Hepatocyte (in vitro differentiated cells): ENCODE measurements around the gene FAM184A. TPM values are rescaled to one million over a fixed set of nuclear protein-coding genes. Genes with fewer than 3 reads are reported as not detected.

Experiments
- DNase-seq: peaks from one replicate; pipeline ENCODE4 v3.0.0-alpha.2; 2016; ENCODE audit warnings: low spot score
- H2AFZ ChIP-seq: fragments of 200-600 bp; sonication (generic); 2 replicates; pipeline ENCODE4 v1.6.0; 2016; ENCODE audit warnings: antibody characterized with exemption, mild to moderate bottlenecking
- H3K27ac ChIP-seq: fragments of 200-600 bp; sonication (generic); 2 replicates; pipeline ENCODE4 v1.5.1; 2016; ENCODE audit warnings: mild to moderate bottlenecking
- H3K27me3 ChIP-seq: fragments of 200-600 bp; sonication (generic); 2 replicates; pipeline ENCODE4 v1.6.1; 2016
- H3K36me3 ChIP-seq: fragments of 200-600 bp; sonication (generic); replicated peaks from 2 replicates; pipeline ENCODE4 v1.5.1; 2016; ENCODE audit warnings: low read depth; ENCODE audit not compliant: insufficient read depth
- H3K4me1 ChIP-seq: fragments of 200-600 bp; sonication (generic); 2 replicates; pipeline ENCODE4 v1.5.1; 2016; ENCODE audit warnings: mild to moderate bottlenecking, moderate library complexity; ENCODE audit not compliant: insufficient read depth
- H3K4me2 ChIP-seq: fragments of 200-600 bp; sonication (generic); 2 replicates; pipeline ENCODE4 v1.6.0; 2016
- H3K4me3 ChIP-seq: fragments of 200-600 bp; sonication (generic); 2 replicates; pipeline ENCODE4 v1.5.1; 2016; ENCODE audit warnings: mild to moderate bottlenecking
- H3K79me2 ChIP-seq: fragments of 200-600 bp; sonication (generic); 2 replicates; pipeline ENCODE4 v1.6.0; 2017; ENCODE audit warnings: mild to moderate bottlenecking
- H3K9me2 ChIP-seq: fragments of 200-600 bp; sonication (generic); replicated peaks from 2 replicates; pipeline ENCODE4 v1.6.0; 2017; ENCODE audit warnings: mild to moderate bottlenecking; ENCODE audit not compliant: insufficient read depth
- H3K9me3 ChIP-seq: fragments of 200-600 bp; sonication (generic); 2 replicates; pipeline ENCODE4 v1.5.1; 2016; ENCODE audit warnings: low read depth, mild to moderate bottlenecking
- H4K20me1 ChIP-seq: fragments of 200-600 bp; sonication (generic); 2 replicates; pipeline ENCODE4 v1.6.0; 2016; ENCODE audit warnings: mild to moderate bottlenecking; ENCODE audit not compliant: insufficient read depth, poor library complexity, severe bottlenecking
- CTCF ChIP-seq: fragments of 200-600 bp; sonication (generic); IDR thresholded peaks from 2 replicates; pipeline ENCODE4 v1.5.1; 2016; ENCODE audit warnings: antibody characterized with exemption, mild to moderate bottlenecking; ENCODE audit not compliant: poor library complexity
- EZH2 ChIP-seq: fragments of 200-600 bp; sonication (generic); IDR thresholded peaks from 2 replicates; pipeline ENCODE4 v1.6.1; 2016; ENCODE audit warnings: antibody characterized with exemption, mild to moderate bottlenecking, borderline replicate concordance
- EZH2phosphoT487 ChIP-seq: fragments of 200-600 bp; sonication (generic); IDR thresholded peaks from one replicate; pipeline ENCODE4 v1.6.1; 2018; ENCODE audit warnings: antibody characterized with exemption, mild to moderate bottlenecking, low read depth, moderate library complexity; ENCODE audit not compliant: unreplicated experiment, severe bottlenecking
- WGBS: methylation state at CpG from one replicate; pipeline ENCODE4 v1.1.6; 2016; ENCODE audit warnings: low lambda C conversion rate; ENCODE audit errors: missing lambda C conversion rate; 5-methylcytosine and 5-hydroxymethylcytosine counted together
- polyA plus RNA-seq: library from polyadenylated mRNA; unstranded; fragments of >200 nt; fragmentation: Nextera tagmentation; extraction: Ambion mirVana; gene quantifications from 2 replicates; pipeline ENCODE4 v1.2.1, GENCODE V29; 2016
- total RNA-seq: library from RNA; depleted of rRNA; stranded (reverse); fragments of >200 nt; gene quantifications from 2 replicates; pipeline ENCODE4 v1.2.3, GENCODE V29; 2014

Gene FAM184A
- total and polyA plus RNA-seq, 2 experiments from 2014 or later, result 5.6 to 14.1 TPM

- Histone ChIP-seq H3K9me3 (no peaks in the 10 kb centered on the region), H3K27me3 (no peaks in the 10 kb centered on the region), H3K4me3 (no peak overlapping the region), H4K20me1 (no peaks in the 10 kb centered on the region), H3K27ac (no peak overlapping the region), H3K9me2 (no peaks in the 10 kb centered on the region), H3K36me3 (no peaks in the 10 kb centered on the region), H2AFZ (no peak overlapping the region), H3K4me2 (no peak overlapping the region), H3K79me2 (no peaks in the 10 kb centered on the region), H3K4me1 (no peaks in the 10 kb centered on the region)
- TF ChIP-seq EZH2phosphoT487 (no peak), CTCF (no peak), EZH2 (no peak)
- 93% methylated on average over 3 of the region's 3 CpGs for WGBS
- DNase-seq, result no peak
These were observed 17.2 kb downstream of the FAM184A start for GRCh38 chr6:119061215-119061614.

- Histone ChIP-seq H3K36me3 (no peaks in the 10 kb centered on the region), H3K4me1 (no peaks in the 10 kb centered on the region), H2AFZ (no peak overlapping the region), H3K4me3 (no peak overlapping the region), H3K27me3 (no peaks in the 10 kb centered on the region), H3K79me2 (no peaks in the 10 kb centered on the region), H3K9me3 (no peaks in the 10 kb centered on the region), H4K20me1 (no peaks in the 10 kb centered on the region), H3K27ac (no peak overlapping the region), H3K4me2 (no peak overlapping the region), H3K9me2 (no peaks in the 10 kb centered on the region)
- WGBS, result 75% methylated on average over 4 of the region's 4 CpGs
- no peak for TF ChIP-seq CTCF
- no peak for TF ChIP-seq EZH2
- TF ChIP-seq EZH2phosphoT487, result no peak
- no peak for DNase-seq
These were observed 18.1 kb downstream of the FAM184A start for GRCh38 chr6:119060255-119060907.

GRCh38 chr6:119055069-119055468 is 23.4 kb downstream of the FAM184A start:
- Histone ChIP-seq H3K9me2 (no peaks in the 10 kb centered on the region), H3K4me1 (no peaks in the 10 kb centered on the region), H3K4me3 (no peak overlapping the region), H3K27ac (no peak overlapping the region), H2AFZ (no peak overlapping the region), H3K4me2 (no peak overlapping the region), H3K9me3 (no peaks in the 10 kb centered on the region), H4K20me1 (no peaks in the 10 kb centered on the region), H3K27me3 (no peaks in the 10 kb centered on the region), H3K79me2 (no peaks in the 10 kb centered on the region), H3K36me3 (no peaks in the 10 kb centered on the region)
- TF ChIP-seq EZH2 (no peak), CTCF (no peak), EZH2phosphoT487 (no peak)
- WGBS, result 93% methylated on average over 1 of the region's 1 CpG
- no peak for DNase-seq

GRCh38 chr6:119052987-119053386 is 25.5 kb downstream of the FAM184A start:
- no peaks in the 10 kb centered on the region for H3K27me3 ChIP-seq
- H3K4me3 ChIP-seq, result no peak overlapping the region
- no peak overlapping the region for H2AFZ ChIP-seq
- no peaks in the 10 kb centered on the region for H3K36me3 ChIP-seq
- TF ChIP-seq EZH2phosphoT487, result no peak
- no peak for TF ChIP-seq CTCF
- TF ChIP-seq EZH2, result no peak
- H4K20me1 ChIP-seq, result no peaks in the 10 kb centered on the region
- H3K79me2 ChIP-seq, result no peaks in the 10 kb centered on the region
- no peaks in the 10 kb centered on the region for H3K9me3 ChIP-seq
- no peak overlapping the region for H3K27ac ChIP-seq
- H3K4me2 ChIP-seq, result no peak overlapping the region
- H3K4me1 ChIP-seq, result no peaks in the 10 kb centered on the region
- no peak for DNase-seq
- no peaks in the 10 kb centered on the region for H3K9me2 ChIP-seq
- whole genome bisulfite sequencing, result 69% methylated on average over 1 of the region's 1 CpG
